Ascending aorta (tissue), 2 donors: Measurements from ENCODE around the gene BAD. TPM values are rescaled to one million over a fixed set of nuclear protein-coding genes. Genes with fewer than 3 reads are reported as not detected.
"Not testable (repeated sequence)": the region's sequence is repeated elsewhere in the genome, so short reads cannot be mapped to it uniquely, and the experiment has no call there.

ENCODE experiments used
- DNase-seq, 2 donors: peaks; one replicate each; pipeline ENCODE4 v3.0.0-alpha.2; 2019; ENCODE audit warnings: low spot score in 2 of 2
- H3K27ac ChIP-seq, 2 donors: fragments of 200-600 bp; sonication (generic); one replicate each; pipeline ENCODE4 v1.5.1; 2016 to 2017; ENCODE audit warnings: mild to moderate bottlenecking in 1 of 2
- H3K27me3 ChIP-seq: fragments of 200-600 bp; sonication (generic); one replicate; pipeline ENCODE4 v1.5.1; 2017
- H3K36me3 ChIP-seq, 2 donors: fragments of 200-600 bp; sonication (generic); one replicate each; pipeline ENCODE4 v1.5.1; 2016
- H3K4me1 ChIP-seq, 2 donors: fragments of 200-600 bp; sonication (generic); one replicate each; pipeline ENCODE4 v1.5.1; 2016 to 2017; ENCODE audit warnings: mild to moderate bottlenecking in 1 of 2
- H3K4me3 ChIP-seq, 2 donors: fragments of 200-600 bp; sonication (generic); one replicate each; pipeline ENCODE4 v1.5.1; 2016 to 2017; ENCODE audit warnings: mild to moderate bottlenecking in 1 of 2
- H3K9me3 ChIP-seq, 2 donors: fragments of 200-600 bp; sonication (generic); one replicate each; pipeline ENCODE4 v1.5.1; 2016
- intact Hi-C: fragments of 100-400 bp; cut with DNase I; formaldehyde crosslinking; loops from one replicate; pipeline ENCODE4 v1.15.1; 2023
- total RNA-seq: library from RNA; depleted of rRNA; stranded (reverse); fragments of >200 nt; gene quantifications from one replicate; pipeline ENCODE4 v1.1.0, GENCODE V29; 2016
- TF ChIP-seq, protein P1 (sequence below), 3 experiments: fragments of 200-600 bp in 2 of 3; fragments of 450-650 bp in 1 of 3; sonication (generic) in 2 of 3; IDR thresholded peaks; one replicate each; pipeline ENCODE4 v1.5.1; 2016 to 2019; ENCODE audit warnings: antibody characterized with exemption in 3 of 3, mild to moderate bottlenecking in 1 of 3, moderate library complexity in 1 of 3

Gene BAD
- total RNA-seq, 1 donor from 2014 or later: 175 TPM

DNA sequence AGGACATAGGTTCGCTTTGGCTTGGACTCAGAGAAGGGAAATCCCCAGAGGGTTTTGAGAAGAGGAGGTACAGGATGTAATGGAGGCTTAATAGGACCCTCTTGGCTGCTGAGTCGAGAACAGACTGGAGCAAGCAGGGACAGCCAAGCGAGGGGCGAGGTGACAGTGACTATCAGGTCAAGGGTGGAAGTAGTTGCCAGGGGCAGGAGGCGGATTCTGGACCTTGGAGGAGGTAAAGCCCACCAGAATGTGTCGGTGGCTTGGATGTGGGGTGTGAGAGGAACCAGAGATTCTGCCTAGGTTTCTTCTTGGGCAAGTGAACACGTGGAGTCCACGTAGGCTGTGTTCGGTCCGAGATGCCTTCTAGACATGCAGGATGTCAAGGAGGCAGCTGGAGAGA is 28.5 kb upstream of the BAD start:
- peaks cover 10 to 18% of the 10 kb centered on the region in 2 donors for H3K36me3 ChIP-seq
- H3K27me3 ChIP-seq: no peaks in the 10 kb centered on the region
- no peak overlapping the region for H3K4me3 ChIP-seq
- no peak for DNase-seq
- H3K27ac ChIP-seq: peak overlapping the region in 1 of 2 donors; percentile 48
- TF ChIP-seq, protein P1, sequence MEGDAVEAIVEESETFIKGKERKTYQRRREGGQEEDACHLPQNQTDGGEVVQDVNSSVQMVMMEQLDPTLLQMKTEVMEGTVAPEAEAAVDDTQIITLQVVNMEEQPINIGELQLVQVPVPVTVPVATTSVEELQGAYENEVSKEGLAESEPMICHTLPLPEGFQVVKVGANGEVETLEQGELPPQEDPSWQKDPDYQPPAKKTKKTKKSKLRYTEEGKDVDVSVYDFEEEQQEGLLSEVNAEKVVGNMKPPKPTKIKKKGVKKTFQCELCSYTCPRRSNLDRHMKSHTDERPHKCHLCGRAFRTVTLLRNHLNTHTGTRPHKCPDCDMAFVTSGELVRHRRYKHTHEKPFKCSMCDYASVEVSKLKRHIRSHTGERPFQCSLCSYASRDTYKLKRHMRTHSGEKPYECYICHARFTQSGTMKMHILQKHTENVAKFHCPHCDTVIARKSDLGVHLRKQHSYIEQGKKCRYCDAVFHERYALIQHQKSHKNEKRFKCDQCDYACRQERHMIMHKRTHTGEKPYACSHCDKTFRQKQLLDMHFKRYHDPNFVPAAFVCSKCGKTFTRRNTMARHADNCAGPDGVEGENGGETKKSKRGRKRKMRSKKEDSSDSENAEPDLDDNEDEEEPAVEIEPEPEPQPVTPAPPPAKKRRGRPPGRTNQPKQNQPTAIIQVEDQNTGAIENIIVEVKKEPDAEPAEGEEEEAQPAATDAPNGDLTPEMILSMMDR (IDR thresholded peaks at IDR 0.05): no peak
- intact Hi-C loops: no loop called here
- no peaks in the 10 kb centered on the region for H3K9me3 ChIP-seq
- peaks cover 0 to 5% of the 10 kb centered on the region in 2 donors for H3K4me1 ChIP-seq

DNA sequence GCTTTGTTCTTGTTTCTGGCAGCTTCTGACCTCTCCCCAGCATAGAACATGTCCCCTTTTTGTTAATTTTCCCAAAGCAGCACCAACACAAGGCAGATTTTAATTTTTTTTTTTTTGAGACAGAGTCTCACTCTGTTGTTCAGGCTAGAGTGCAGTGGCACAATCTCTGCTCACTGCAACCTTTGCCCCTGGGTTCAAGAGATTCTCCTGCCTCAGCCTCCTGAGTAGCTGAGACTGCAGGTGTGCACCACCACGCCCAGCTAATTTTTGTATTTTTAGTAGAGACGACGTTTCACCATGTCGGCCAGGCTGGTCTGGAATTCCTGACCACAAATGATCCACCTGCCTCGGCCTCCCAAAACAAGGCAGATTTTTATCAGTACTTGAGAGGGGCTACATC is 23.3 kb upstream of the BAD start:
- H3K36me3 ChIP-seq, H3K27ac ChIP-seq, H3K4me1 ChIP-seq, DNase-seq, intact Hi-C loops, H3K4me3 ChIP-seq, H3K9me3 ChIP-seq, H3K27me3 ChIP-seq: not testable (repeated sequence)

DNA sequence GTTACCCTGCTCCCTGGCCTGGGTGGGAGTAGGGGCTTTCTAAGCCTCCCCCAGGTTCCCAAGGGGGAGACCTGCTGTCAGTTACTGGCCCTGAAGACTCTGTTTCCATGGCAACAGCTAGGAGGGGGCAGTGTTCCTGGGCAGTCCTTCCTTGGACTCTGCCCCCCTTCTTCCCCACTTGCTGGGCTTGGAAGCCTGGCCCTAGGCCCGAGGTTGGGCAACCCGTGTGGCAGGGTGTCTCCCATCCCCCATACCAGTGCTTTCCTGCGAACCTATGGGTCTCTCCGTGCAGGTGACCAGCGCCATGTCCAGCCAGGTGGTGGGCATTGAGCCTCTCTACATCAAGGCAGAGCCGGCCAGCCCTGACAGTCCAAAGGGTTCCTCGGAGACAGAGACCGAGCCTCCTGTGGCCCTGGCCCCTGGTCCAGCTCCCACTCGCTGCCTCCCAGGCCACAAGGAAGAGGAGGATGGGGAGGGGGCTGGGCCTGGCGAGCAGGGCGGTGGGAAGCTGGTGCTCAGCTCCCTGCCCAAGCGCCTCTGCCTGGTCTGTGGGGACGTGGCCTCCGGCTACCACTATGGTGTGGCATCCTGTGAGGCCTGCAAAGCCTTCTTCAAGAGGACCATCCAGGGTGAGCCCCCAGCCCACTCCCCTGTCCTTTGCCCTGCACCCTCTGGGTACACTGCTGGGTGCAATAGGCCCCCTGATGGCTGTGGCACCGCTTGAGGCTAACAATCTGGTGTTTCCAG is 22.6 kb upstream of the BAD start:
- intact Hi-C loops: no loop called here
- Histone ChIP-seq H3K27me3 (no peaks in the 10 kb centered on the region), H3K27ac (peak overlapping the region in 1 of 2 donors; percentile 33), H3K36me3 (no peaks in the 10 kb centered on the region), H3K4me1 (peaks cover 3 to 8% of the 10 kb centered on the region in 2 donors), H3K4me3 (peak overlapping the region; percentile 72 to 81), H3K9me3 (no peaks in the 10 kb centered on the region)
- TF ChIP-seq, protein P1 (IDR thresholded peaks at IDR 0.05): no peak
- peak in 1 of 2 donors; percentile 73 for DNase-seq

GRCh38 chr11:64306563-64306875 is 22.1 kb upstream of the BAD start:
- H3K9me3 ChIP-seq: no peaks in the 10 kb centered on the region
- peak overlapping the region; percentile 4 to 33 for H3K27ac ChIP-seq
- peak overlapping the region; percentile 72 to 81 for H3K4me3 ChIP-seq
- H3K36me3 ChIP-seq: no peaks in the 10 kb centered on the region
- TF ChIP-seq, protein P1 (IDR thresholded peaks at IDR 0.05): no peak
- no peaks in the 10 kb centered on the region for H3K27me3 ChIP-seq
- intact Hi-C loops: no loop called here
- H3K4me1 ChIP-seq: peaks cover 3 to 8% of the 10 kb centered on the region in 2 donors
- no peak for DNase-seq

GRCh38 chr11:64305691-64306562 is 21.5 kb upstream of the BAD start:
- Histone ChIP-seq H3K4me1 (peaks cover 3 to 8% of the 10 kb centered on the region in 2 donors), H3K4me3 (peak overlapping the region; percentile 72 to 81), H3K27me3 (no peaks in the 10 kb centered on the region), H3K9me3 (no peaks in the 10 kb centered on the region), H3K36me3 (no peaks in the 10 kb centered on the region), H3K27ac (peak overlapping the region; percentile 4 to 75)
- TF ChIP-seq, protein P1 (IDR thresholded peaks at IDR 0.05): peak in 2 of 3 experiments; percentile 5 to 38
- intact Hi-C loops: loop anchor here (1.0 to 2.0 kb wide), 5 partner anchors 11 to 65 kb away; partner anchors contain the start of genes FKBP2, GPR137, RPS6KA4 and TRMT112
- peak in 1 of 2 donors; percentile 82 for DNase-seq
